Prostate gland (tissue), 2 donors: ENCODE measurements around the gene ADAMTS7. TPM values are rescaled to one million over a fixed set of nuclear protein-coding genes. Genes with fewer than 3 reads are reported as not detected.

Experiments used
- DNase-seq: peaks from one replicate; pipeline ENCODE4 v3.0.0-alpha.2; 2019; ENCODE audit warnings: low spot score
- H3K27ac ChIP-seq, 2 donors: fragments of 200-600 bp; sonication (generic); 2 replicates each; pipeline ENCODE4 v1.5.1; 2017 to 2019
- H3K27me3 ChIP-seq: fragments of 200-600 bp; sonication (generic); replicated peaks from 2 replicates; pipeline ENCODE4 v1.5.1; 2019; ENCODE audit not compliant: insufficient read depth
- H3K36me3 ChIP-seq, 2 donors: fragments of 200-600 bp; sonication (generic); 1 replicate in 1 of 2; 2 replicates in 1 of 2; pipeline versions ENCODE4 v1.5.1 to v1.8.1; 2017 to 2019
- H3K4me1 ChIP-seq: fragments of 200-600 bp; sonication (generic); replicated peaks from 2 replicates; pipeline ENCODE4 v1.5.1; 2019
- H3K4me3 ChIP-seq, 2 donors: fragments of 200-600 bp; sonication (generic); 2 replicates each; pipeline ENCODE4 v1.5.1; 2017 to 2019
- H3K9me3 ChIP-seq: fragments of 200-600 bp; sonication (generic); 2 replicates; pipeline ENCODE4 v1.5.1; 2017
- CTCF ChIP-seq, 4 experiments: fragments of 200-600 bp in 2 of 4; fragments of 450-650 bp in 2 of 4; sonication (generic) in 2 of 4; IDR thresholded peaks; 1 replicate in 3 of 4; 2 replicates in 1 of 4; pipeline ENCODE4 v1.5.1; 2016 to 2019; ENCODE audit warnings: antibody characterized with exemption in 4 of 4, mild to moderate bottlenecking in 2 of 4, moderate library complexity in 2 of 4
- POLR2A ChIP-seq: fragments of 450-650 bp; IDR thresholded peaks from one replicate; pipeline ENCODE4 v1.6.1; 2016; ENCODE audit warnings: antibody characterized with exemption, mild to moderate bottlenecking
- POLR2AphosphoS5 ChIP-seq: sonication (generic); formaldehyde crosslinking; IDR thresholded peaks from one replicate; pipeline ENCODE4 v1.6.1; 2017; ENCODE audit warnings: antibody characterized with exemption
- WGBS: methylation state at CpG from one replicate; pipeline ENCODE4 v1.1.5; 2018; 5-methylcytosine and 5-hydroxymethylcytosine counted together
- intact Hi-C: fragments of 100-400 bp; cut with DNase I; formaldehyde crosslinking; loops from one replicate; pipeline ENCODE4 v1.14.2; 2022
- total RNA-seq, 2 donors: library from RNA; depleted of rRNA; stranded (reverse); fragments of >200 nt; gene quantifications; one replicate each; pipeline ENCODE4 v1.1.0, GENCODE V29; 2016

ADAMTS7 gene
- total RNA-seq, 2 donors from 2014 or later, result 1.6 to 7.8 TPM

- no peak for DNase-seq
- no peak overlapping the region for H3K27ac ChIP-seq
- 55% methylated on average over 2 of the region's 2 CpGs for WGBS
- H3K4me1 ChIP-seq, result no peaks in the 10 kb centered on the region
- TF ChIP-seq POLR2A, result no peak
- TF ChIP-seq CTCF (IDR thresholded peaks at IDR 0.05), result no peak
- TF ChIP-seq POLR2AphosphoS5, result no peak
- no peaks in the 10 kb centered on the region for H3K9me3 ChIP-seq
- H3K27me3 ChIP-seq, result no peaks in the 10 kb centered on the region
- no peaks in the 10 kb centered on the region for H3K36me3 ChIP-seq
- intact Hi-C loops, result no loop called here
- H3K4me3 ChIP-seq, result no peak overlapping the region
These were observed 92.4 kb downstream of the ADAMTS7 start for GRCh38 chr15:78718837-78719236.

GRCh38 chr15:78717956-78718656 is 93.2 kb downstream of the ADAMTS7 start:
- DNase-seq, result no peak
- H3K36me3 ChIP-seq, result no peaks in the 10 kb centered on the region
- intact Hi-C loops, result no loop called here
- no peaks in the 10 kb centered on the region for H3K4me1 ChIP-seq
- TF ChIP-seq CTCF (IDR thresholded peaks at IDR 0.05) (no peak), POLR2AphosphoS5 (no peak), POLR2A (no peak)
- H3K27me3 ChIP-seq, result no peaks in the 10 kb centered on the region
- no peak overlapping the region for H3K4me3 ChIP-seq
- H3K27ac ChIP-seq, result no peak overlapping the region
- WGBS, result 87% methylated on average over 2 of the region's 2 CpGs
- H3K9me3 ChIP-seq, result no peaks in the 10 kb centered on the region

GRCh38 chr15:78716651-78717050 is 94.6 kb downstream of the ADAMTS7 start:
- TF ChIP-seq POLR2A, result no peak
- no peak for TF ChIP-seq POLR2AphosphoS5
- H3K36me3 ChIP-seq, result no peaks in the 10 kb centered on the region
- no peak for DNase-seq
- no peaks in the 10 kb centered on the region for H3K9me3 ChIP-seq
- H3K4me3 ChIP-seq, result no peak overlapping the region
- H3K27me3 ChIP-seq, result no peaks in the 10 kb centered on the region
- intact Hi-C loops, result no loop called here
- 80% methylated on average over 2 of the region's 2 CpGs for WGBS
- no peak overlapping the region for H3K27ac ChIP-seq
- H3K4me1 ChIP-seq, result no peaks in the 10 kb centered on the region

GRCh38 chr15:78715930-78716329 is 95.3 kb downstream of the ADAMTS7 start:
- TF ChIP-seq CTCF (IDR thresholded peaks at IDR 0.05) (no peak), POLR2AphosphoS5 (no peak), POLR2A (no peak)
- Histone ChIP-seq H3K27me3 (no peaks in the 10 kb centered on the region), H3K36me3 (no peaks in the 10 kb centered on the region), H3K9me3 (no peaks in the 10 kb centered on the region), H3K27ac (no peak overlapping the region), H3K4me3 (no peak overlapping the region), H3K4me1 (no peaks in the 10 kb centered on the region)
- intact Hi-C loops, result no loop called here
- DNase-seq, result no peak
- 71% methylated on average over 2 of the region's 2 CpGs for WGBS

- intact Hi-C loops, result no loop called here
- no peak for DNase-seq
- H3K27me3 ChIP-seq, result no peaks in the 10 kb centered on the region
- H3K36me3 ChIP-seq, result no peaks in the 10 kb centered on the region
- no peaks in the 10 kb centered on the region for H3K4me1 ChIP-seq
- TF ChIP-seq CTCF (IDR thresholded peaks at IDR 0.05), result no peak
- no peak for TF ChIP-seq POLR2A
- no peak for TF ChIP-seq POLR2AphosphoS5
- no peak overlapping the region for H3K4me3 ChIP-seq
- no peaks in the 10 kb centered on the region for H3K9me3 ChIP-seq
- 79% methylated on average over 5 of the region's 5 CpGs for WGBS
- H3K27ac ChIP-seq, result no peak overlapping the region
These were observed 95.8 kb downstream of the ADAMTS7 start for GRCh38 chr15:78715434-78715833.
